CD14-positive monocyte (primary cell): ENCODE results near the gene GLIS2. TPM values are rescaled to one million over a fixed set of nuclear protein-coding genes. Genes with fewer than 3 reads are reported as not detected.

Experiments used
- DNase-seq, 3 donors: peaks; one replicate each; pipeline ENCODE4 v3.0.0-alpha.2; 2011 to 2022
- H2AFZ ChIP-seq: 2 replicates; pipeline ENCODE4 v1.6.0; 2012; ENCODE audit warnings: mild to moderate bottlenecking, low read depth, low read length, inconsistent platforms; ENCODE audit not compliant: insufficient read depth, poor library complexity, severe bottlenecking
- H3K27ac ChIP-seq, 2 donors: 1 replicate in 1 of 2; 2 replicates in 1 of 2; pipeline ENCODE4 v1.5.1; 2012 to 2013; ENCODE audit warnings: low read length in 2 of 2, control low read depth in 1 of 2, inconsistent platforms in 1 of 2, low read depth in 1 of 2, mild to moderate bottlenecking in 1 of 2
- H3K27me3 ChIP-seq, 2 donors: one replicate each; pipeline versions ENCODE4 v1.6.0 to v1.6.1; 2011 to 2013; ENCODE audit warnings: low read length in 2 of 2; ENCODE audit not compliant: control insufficient read depth in 2 of 2, insufficient read depth in 2 of 2
- H3K36me3 ChIP-seq, 2 donors: replicated peaks in 1 of 2; 1 replicate in 1 of 2; 2 replicates in 1 of 2; pipeline versions ENCODE4 v1.5.1 to v1.6.1; 2012 to 2013; ENCODE audit warnings: low read length in 2 of 2, control low read depth in 1 of 2, inconsistent platforms in 1 of 2, mild to moderate bottlenecking in 1 of 2; ENCODE audit not compliant: insufficient read depth in 2 of 2, control insufficient read depth in 1 of 2
- H3K4me1 ChIP-seq, 2 donors: 1 replicate in 1 of 2; 2 replicates in 1 of 2; pipeline versions ENCODE4 v1.5.1 to v1.6.1; 2012 to 2013; ENCODE audit warnings: low read length in 2 of 2, control low read depth in 1 of 2, inconsistent platforms in 1 of 2, mild to moderate bottlenecking in 1 of 2, moderate library complexity in 1 of 2; ENCODE audit not compliant: insufficient read depth in 2 of 2, control insufficient read depth in 1 of 2
- H3K4me2 ChIP-seq: replicated peaks from 2 replicates; pipeline ENCODE3; 2012; ENCODE audit warnings: low read length, moderate library complexity, mild to moderate bottlenecking; ENCODE audit not compliant: poor library complexity, severe bottlenecking; ENCODE audit errors: extremely low read depth
- H3K4me3 ChIP-seq, 3 experiments: fragments of 200-600 bp in 1 of 3; sonication (generic) in 1 of 3; replicated peaks in 1 of 3; 1 replicate in 2 of 3; 2 replicates in 1 of 3; pipeline ENCODE4 v1.5.1; 2011 to 2013; ENCODE audit warnings: low read length in 3 of 3, mild to moderate bottlenecking in 3 of 3, control low read depth in 2 of 3, low read depth in 2 of 3, inconsistent platforms in 1 of 3, moderate library complexity in 1 of 3
- H3K79me2 ChIP-seq: 2 replicates; pipeline ENCODE4 v1.6.0; 2012; ENCODE audit warnings: mild to moderate bottlenecking, control low read depth, inconsistent platforms, low read length, moderate library complexity; ENCODE audit not compliant: insufficient read depth
- H3K9ac ChIP-seq: 2 replicates; pipeline ENCODE4 v1.6.0; 2017; ENCODE audit warnings: low read length, mild to moderate bottlenecking; ENCODE audit not compliant: insufficient read depth, poor library complexity, severe bottlenecking
- H3K9me3 ChIP-seq, 2 donors: replicated peaks in 1 of 2; 1 replicate in 1 of 2; 2 replicates in 1 of 2; pipeline versions ENCODE4 v1.5.1 to v1.6.1; 2012 to 2013; ENCODE audit warnings: low read length in 2 of 2, control low read depth in 1 of 2; ENCODE audit not compliant: control insufficient read depth in 1 of 2, insufficient read depth in 1 of 2
- H4K20me1 ChIP-seq: 2 replicates; pipeline ENCODE4 v1.6.0; 2012; ENCODE audit warnings: mild to moderate bottlenecking, low read length, control low read depth, moderate library complexity; ENCODE audit not compliant: insufficient read depth
- H3K27ac Mint-ChIP-seq, 7 donors: one replicate each; pipeline ENCODE4 v1.8.0; 2020; ENCODE audit warnings: mild to moderate bottlenecking in 7 of 7, mixed read lengths in 7 of 7, moderate library complexity in 6 of 7, inconsistent platforms in 2 of 7
- H3K27me3 Mint-ChIP-seq, 3 donors: one replicate each; pipeline ENCODE4 v1.8.0; 2021 to 2022; ENCODE audit warnings: low read depth in 3 of 3, mild to moderate bottlenecking in 3 of 3, mixed read lengths in 3 of 3, moderate library complexity in 3 of 3, inconsistent platforms in 1 of 3
- H3K36me3 Mint-ChIP-seq, 2 donors: one replicate each; pipeline ENCODE4 v1.8.0; 2020; ENCODE audit warnings: mixed read lengths in 2 of 2, inconsistent platforms in 1 of 2, mild to moderate bottlenecking in 1 of 2
- H3K4me1 Mint-ChIP-seq: one replicate; pipeline ENCODE4 v1.8.0; 2020; ENCODE audit warnings: mild to moderate bottlenecking, mixed read lengths
- H3K4me3 Mint-ChIP-seq, 2 donors: one replicate each; pipeline ENCODE4 v1.8.0; 2020; ENCODE audit warnings: mild to moderate bottlenecking in 2 of 2, mixed read lengths in 2 of 2, moderate library complexity in 1 of 2
- H3K9me3 Mint-ChIP-seq, 7 donors: one replicate each; pipeline ENCODE4 v1.8.0; 2020 to 2022; ENCODE audit warnings: mixed read lengths in 7 of 7, mild to moderate bottlenecking in 6 of 7, moderate library complexity in 6 of 7, inconsistent platforms in 2 of 7
- WGBS: methylation state at CpG from one replicate; pipeline ENCODE4 v1.1.5; 2013; ENCODE audit warnings: missing lambda C conversion rate; ENCODE audit not compliant: insufficient coverage; 5-methylcytosine and 5-hydroxymethylcytosine counted together
- intact Hi-C, 2 donors: fragments of 100-400 bp; cut with micrococcal nuclease; formaldehyde crosslinking; loops; one replicate each; pipeline versions ENCODE4 v1.15.0 to v1.15.1; 2023
- polyA plus RNA-seq, 3 donors: library from polyadenylated mRNA; depleted of rRNA in 1 of 3; unstranded in 2 of 3; stranded (reverse) in 1 of 3; fragments of 300-500 nt in 2 of 3; fragments of >200 nt in 1 of 3; fragmentation: Illumina TruSeq in 2 of 3; gene quantifications; 1 replicate in 2 of 3; 2 replicates in 1 of 3; pipeline ENCODE4 v1.2.3, GENCODE V29; 2012 to 2021
- TF ChIP-seq, protein P1 (sequence below): fragments of 200-600 bp; IDR thresholded peaks from one replicate; pipeline ENCODE4 v1.8.0; 2022; ENCODE audit warnings: antibody characterized with exemption, mild to moderate bottlenecking

Gene GLIS2
- polyA plus RNA-seq, 3 donors, result 0.03 TPM; not detected in 2

DNA sequence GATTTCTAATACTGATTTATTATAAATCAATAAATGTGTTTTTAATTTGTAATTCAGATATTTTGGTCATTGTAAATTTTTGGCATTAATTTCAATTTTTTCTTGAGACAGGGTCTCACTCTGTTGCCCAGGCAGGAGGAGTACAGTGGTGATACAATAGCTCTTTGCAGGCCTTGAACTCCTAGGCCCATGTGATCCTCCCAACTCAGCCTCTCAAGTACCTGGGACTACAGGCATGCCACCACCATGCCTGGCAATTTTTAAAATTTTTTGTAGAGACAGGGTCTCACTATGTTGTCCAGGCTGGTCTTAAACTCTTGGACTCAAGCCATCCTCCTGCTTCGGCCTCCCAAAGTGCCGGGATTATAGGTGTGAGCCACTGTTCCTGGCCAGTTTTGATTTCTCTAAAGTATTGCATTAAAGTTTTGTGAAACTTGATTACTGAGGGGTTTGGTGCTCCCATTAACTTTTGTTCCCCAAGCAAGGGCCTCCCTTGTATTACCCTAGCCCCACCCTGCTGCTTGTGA is 37.8 kb upstream of the GLIS2 start:
- DNase-seq, result no peak
- Histone ChIP-seq H2AFZ (no peak overlapping the region), H4K20me1 (no peaks in the 10 kb centered on the region), H3K4me2 (no peak overlapping the region), H3K4me3 (no peak overlapping the region), H3K9ac (no peak overlapping the region), H3K27ac (no peak overlapping the region), H3K27me3 (no peaks in the 10 kb centered on the region), H3K79me2 (no peaks in the 10 kb centered on the region), H3K36me3 (no peaks in the 10 kb centered on the region), H3K4me1 (peaks cover 10 to 18% of the 10 kb centered on the region in 2 donors), H3K9me3 (peaks cover 0 to 3% of the 10 kb centered on the region in 2 donors)
- Mint-ChIP-seq H3K9me3 (peaks cover 2 to 13% (median 5%) of the 10 kb centered on the region in 7 donors), H3K4me1 (peaks cover 12% of the 10 kb centered on the region), H3K27me3 (peaks cover 8 to 20% (median 9%) of the 10 kb centered on the region in 3 donors), H3K4me3 (no peak overlapping the region), H3K36me3 (no peaks in the 10 kb centered on the region), H3K27ac (no peak overlapping the region)
- no CpG with 5 or more reads among the region's 2 CpGs for WGBS
- TF ChIP-seq, protein P1, sequence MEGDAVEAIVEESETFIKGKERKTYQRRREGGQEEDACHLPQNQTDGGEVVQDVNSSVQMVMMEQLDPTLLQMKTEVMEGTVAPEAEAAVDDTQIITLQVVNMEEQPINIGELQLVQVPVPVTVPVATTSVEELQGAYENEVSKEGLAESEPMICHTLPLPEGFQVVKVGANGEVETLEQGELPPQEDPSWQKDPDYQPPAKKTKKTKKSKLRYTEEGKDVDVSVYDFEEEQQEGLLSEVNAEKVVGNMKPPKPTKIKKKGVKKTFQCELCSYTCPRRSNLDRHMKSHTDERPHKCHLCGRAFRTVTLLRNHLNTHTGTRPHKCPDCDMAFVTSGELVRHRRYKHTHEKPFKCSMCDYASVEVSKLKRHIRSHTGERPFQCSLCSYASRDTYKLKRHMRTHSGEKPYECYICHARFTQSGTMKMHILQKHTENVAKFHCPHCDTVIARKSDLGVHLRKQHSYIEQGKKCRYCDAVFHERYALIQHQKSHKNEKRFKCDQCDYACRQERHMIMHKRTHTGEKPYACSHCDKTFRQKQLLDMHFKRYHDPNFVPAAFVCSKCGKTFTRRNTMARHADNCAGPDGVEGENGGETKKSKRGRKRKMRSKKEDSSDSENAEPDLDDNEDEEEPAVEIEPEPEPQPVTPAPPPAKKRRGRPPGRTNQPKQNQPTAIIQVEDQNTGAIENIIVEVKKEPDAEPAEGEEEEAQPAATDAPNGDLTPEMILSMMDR, result no peak
- intact Hi-C loops, result no loop called here

DNA sequence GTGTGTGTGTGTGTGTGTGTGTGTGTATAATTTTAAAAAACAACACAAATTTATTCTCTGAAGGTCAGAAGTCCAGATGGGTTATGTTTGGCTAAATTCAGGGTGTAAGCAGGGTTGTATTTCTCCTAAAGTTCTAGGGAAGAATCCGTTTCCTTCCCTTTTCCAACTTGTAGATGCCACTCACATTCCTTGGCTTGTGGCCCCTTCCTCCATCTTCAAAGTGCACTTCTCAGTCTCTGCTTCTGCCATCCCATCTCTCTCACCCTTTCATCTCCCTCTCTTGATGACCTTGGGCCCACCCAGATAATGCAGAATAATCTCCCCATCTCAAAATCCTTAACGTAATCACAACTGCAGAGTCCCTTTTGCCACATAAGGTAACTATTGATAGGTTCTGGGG is 35.2 kb upstream of the GLIS2 start:
- Histone ChIP-seq H3K4me2 (no peak overlapping the region), H3K79me2 (no peaks in the 10 kb centered on the region), H3K36me3 (no peaks in the 10 kb centered on the region), H3K9me3 (peaks cover 0 to 3% of the 10 kb centered on the region in 2 donors), H3K9ac (no peak overlapping the region), H3K27me3 (no peaks in the 10 kb centered on the region), H2AFZ (no peak overlapping the region), H3K4me3 (no peak overlapping the region), H4K20me1 (no peaks in the 10 kb centered on the region), H3K4me1 (peaks cover 5 to 7% of the 10 kb centered on the region in 2 donors), H3K27ac (no peak overlapping the region)
- TF ChIP-seq, protein P1, result no peak
- peaks cover 8% of the 10 kb centered on the region for H3K4me1 Mint-ChIP-seq
- no peaks in the 10 kb centered on the region for H3K36me3 Mint-ChIP-seq
- peaks cover 2 to 13% (median 5%) of the 10 kb centered on the region in 7 donors for H3K9me3 Mint-ChIP-seq
- H3K27me3 Mint-ChIP-seq, result peaks cover 9 to 30% (median 18%) of the 10 kb centered on the region in 3 donors
- peak overlapping the region in 1 of 2 donors; percentile 23 for H3K4me3 Mint-ChIP-seq
- no peak for DNase-seq
- no CpG with 5 or more reads among the region's 2 CpGs for WGBS
- intact Hi-C loops, result no loop called here
- H3K27ac Mint-ChIP-seq, result no peak overlapping the region
